GM23338 (cell line): ENCODE measurements around the gene IL11RA. TPM values are rescaled to one million over a fixed set of nuclear protein-coding genes. Genes with fewer than 3 reads are reported as not detected.

Source experiments
- ATAC-seq: fragments of 200-7000 bp; cut with Tn5 transposase; 3 replicates; pipeline ENCODE4 v1.9.1; 2020
- DNase-seq: peaks from one replicate; pipeline ENCODE4 v3.0.0-alpha.2; 2015; ENCODE audit warnings: low spot score
- H2AFZ ChIP-seq: fragments of 200-600 bp; sonication (generic); 2 replicates; pipeline ENCODE4 v1.8.0; 2016; ENCODE audit warnings: antibody characterized with exemption, mild to moderate bottlenecking, moderate library complexity
- H3F3A ChIP-seq: fragments of 200-600 bp; sonication (generic); replicated peaks from 2 replicates; pipeline ENCODE4 v1.8.0; 2017; ENCODE audit warnings: antibody characterized with exemption, mixed run types, low read depth
- H3K27ac ChIP-seq: fragments of 200-600 bp; sonication (generic); 2 replicates; pipeline ENCODE4 v1.6.1; 2016; ENCODE audit warnings: low read depth
- H3K27me3 ChIP-seq: fragments of 200-600 bp; sonication (generic); 2 replicates; pipeline ENCODE4 v1.8.0; 2016; ENCODE audit warnings: mild to moderate bottlenecking, mixed run types, moderate library complexity; ENCODE audit not compliant: insufficient read depth
- H3K36me3 ChIP-seq: fragments of 200-600 bp; sonication (generic); 2 replicates; pipeline ENCODE4 v1.8.0; 2016; ENCODE audit warnings: mild to moderate bottlenecking; ENCODE audit not compliant: insufficient read depth
- H3K4me1 ChIP-seq: fragments of 200-600 bp; sonication (generic); 2 replicates; pipeline ENCODE4 v1.8.0; 2016; ENCODE audit warnings: mild to moderate bottlenecking, moderate library complexity; ENCODE audit not compliant: insufficient read depth
- H3K4me2 ChIP-seq: fragments of 200-600 bp; sonication (generic); 2 replicates; pipeline ENCODE4 v1.7.1; 2017; ENCODE audit warnings: mixed run types
- H3K4me3 ChIP-seq: fragments of 200-600 bp; sonication (generic); 2 replicates; pipeline ENCODE4 v1.6.1; 2016; ENCODE audit warnings: mixed run types
- H3K79me2 ChIP-seq: fragments of 200-600 bp; sonication (generic); replicated peaks from 2 replicates; pipeline ENCODE4 v1.8.0; 2017; ENCODE audit warnings: mild to moderate bottlenecking; ENCODE audit not compliant: insufficient read depth
- H3K9me2 ChIP-seq: fragments of 200-600 bp; sonication (generic); 2 replicates; pipeline ENCODE4 v1.8.0; 2017; ENCODE audit not compliant: insufficient read depth
- H4K20me1 ChIP-seq: fragments of 200-600 bp; sonication (generic); replicated peaks from 2 replicates; pipeline ENCODE4 v1.8.0; 2017; ENCODE audit warnings: mild to moderate bottlenecking; ENCODE audit not compliant: insufficient read depth
- H3K27ac Mint-ChIP-seq: 2 replicates; pipeline ENCODE4 v1.8.0; 2020; ENCODE audit warnings: inconsistent platforms, mild to moderate bottlenecking, moderate library complexity, mixed read lengths
- H3K27me3 Mint-ChIP-seq: 3 replicates; pipeline ENCODE4 v1.8.0; 2022; ENCODE audit warnings: low read depth, mild to moderate bottlenecking, moderate library complexity, mixed read lengths, inconsistent platforms; ENCODE audit not compliant: insufficient read depth, poor library complexity
- H3K36me3 Mint-ChIP-seq: 3 replicates; pipeline ENCODE4 v1.8.0; 2021; ENCODE audit warnings: low read depth, mild to moderate bottlenecking, inconsistent platforms, moderate library complexity, mixed read lengths
- H3K4me1 Mint-ChIP-seq: 3 replicates; pipeline ENCODE4 v1.8.0; 2020; ENCODE audit warnings: mild to moderate bottlenecking, inconsistent platforms, mixed read lengths
- H3K4me3 Mint-ChIP-seq: 3 replicates; pipeline ENCODE4 v1.8.0; 2021; ENCODE audit warnings: moderate library complexity, mild to moderate bottlenecking, inconsistent platforms, mixed read lengths
- H3K9me3 Mint-ChIP-seq: 3 replicates; pipeline ENCODE4 v1.8.0; 2020; ENCODE audit warnings: moderate library complexity, mild to moderate bottlenecking, inconsistent platforms, mixed read lengths
- CREB1 ChIP-seq: fragments of 250-450 bp; sonication (Bioruptor Pico); IDR thresholded peaks from 2 replicates; pipeline ENCODE4 v1.5.0; 2020; ENCODE audit warnings: low read depth, mild to moderate bottlenecking, moderate library complexity
- EZH2 ChIP-seq: fragments of 200-600 bp; sonication (generic); IDR thresholded peaks from one replicate; pipeline ENCODE4 v1.8.0; 2017; ENCODE audit warnings: antibody characterized with exemption, mild to moderate bottlenecking, low read depth; ENCODE audit not compliant: unreplicated experiment
- EZH2phosphoT487 ChIP-seq: fragments of 200-600 bp; sonication (generic); IDR thresholded peaks from one replicate; pipeline ENCODE4 v1.8.1; 2018; ENCODE audit warnings: antibody characterized with exemption; ENCODE audit not compliant: unreplicated experiment
- JUNB ChIP-seq: IDR thresholded peaks from one replicate; pipeline ENCODE4 v1.6.1; 2016; ENCODE audit warnings: antibody characterized with exemption; ENCODE audit not compliant: unreplicated experiment
- NANOG ChIP-seq: IDR thresholded peaks from 2 replicates; pipeline ENCODE4 v1.6.1; 2016; ENCODE audit warnings: antibody characterized with exemption, borderline replicate concordance
- POLR2AphosphoS5 ChIP-seq: IDR thresholded peaks from 2 replicates; pipeline ENCODE4 v1.6.1; 2016; ENCODE audit warnings: antibody characterized with exemption, low read depth
- STAT1 ChIP-seq: IDR thresholded peaks from one replicate; pipeline ENCODE4 v1.6.1; 2016; ENCODE audit warnings: antibody characterized with exemption; ENCODE audit not compliant: unreplicated experiment
- ZNF114 ChIP-seq: fragments of 250-450 bp; sonication (Bioruptor Pico); IDR thresholded peaks from 2 replicates; pipeline ENCODE4 v1.5.0; 2020; ENCODE audit warnings: mild to moderate bottlenecking, moderate library complexity
- ZNF331 ChIP-seq: fragments of 250-450 bp; sonication (Bioruptor Pico); IDR thresholded peaks from 2 replicates; pipeline ENCODE4 v1.5.0; 2020; ENCODE audit warnings: low read depth, mild to moderate bottlenecking, moderate library complexity
- ZNF462 ChIP-seq: fragments of 250-450 bp; sonication (Bioruptor Pico); IDR thresholded peaks from 2 replicates; pipeline ENCODE4 v1.5.0; 2020; ENCODE audit warnings: mild to moderate bottlenecking, moderate library complexity
- polyA plus RNA-seq: library from polyadenylated mRNA; unstranded; fragments of >200 nt; fragmentation: Nextera tagmentation; extraction: Ambion mirVana; gene quantifications from 2 replicates; pipeline ENCODE4 v1.2.1, GENCODE V29; 2016
- total RNA-seq: library from RNA; depleted of rRNA; stranded (reverse); fragments of >200 nt; shearing (Covaris generic); gene quantifications from 2 replicates; pipeline ENCODE4 v1.2.3, GENCODE V29; 2014
- TF ChIP-seq, protein P1 (sequence below): IDR thresholded peaks from 2 replicates; pipeline ENCODE4 v1.6.1; 2016; ENCODE audit warnings: antibody characterized with exemption

Gene IL11RA
- total and polyA plus RNA-seq, 2 experiments from 2014 or later = 3.1 to 5.8 TPM

GRCh38 chr9:34644766-34645314 lies 7.1 kb upstream of the IL11RA start:
- peaks cover 24% of the 10 kb centered on the region for H3K36me3 Mint-ChIP-seq
- H3K27me3 Mint-ChIP-seq = peaks cover 9% of the 10 kb centered on the region
- peaks cover 6% of the 10 kb centered on the region for H3K79me2 ChIP-seq
- no peak for TF ChIP-seq JUNB
- H3F3A ChIP-seq = peaks cover 8% of the 10 kb centered on the region; the same call in 1 of the 2 replicates
- peak; percentile 6; the same call in 2 of the 3 replicates for ATAC-seq
- H3K9me3 Mint-ChIP-seq = no peaks in the 10 kb centered on the region; the same call in 2 of the 3 replicates
- H4K20me1 ChIP-seq = no peaks in the 10 kb centered on the region; the same call in 1 of the 2 replicates
- H3K27ac Mint-ChIP-seq = peak overlapping the region; percentile 61
- H3K4me3 Mint-ChIP-seq = peak overlapping the region; percentile 42; the same call in 2 of the 3 replicates
- H3K4me3 ChIP-seq = no peak overlapping the region
- peak; percentile 56 for DNase-seq
- H2AFZ ChIP-seq = peak overlapping the region; percentile 80; the same call in 1 of the 2 replicates
- H3K36me3 ChIP-seq = peaks cover 3% of the 10 kb centered on the region; the same call in 1 of the 2 replicates
- H3K9me2 ChIP-seq = no peaks in the 10 kb centered on the region
- H3K4me2 ChIP-seq = 0 out of 2 replicates have a peak overlapping the region, but pooled peaks have one; percentile 61
- H3K27ac ChIP-seq = no peak overlapping the region
- H3K4me1 Mint-ChIP-seq = peaks cover 34% of the 10 kb centered on the region
- no peaks in the 10 kb centered on the region for H3K27me3 ChIP-seq
- H3K4me1 ChIP-seq = peaks cover 24% of the 10 kb centered on the region

- peak within 1 kb of the TSS; percentile 99 for H2AFZ ChIP-seq
- peak within 1 kb of the TSS; percentile 94 for H3K4me2 ChIP-seq
- Mint-ChIP-seq H3K27me3 (peaks cover 8% of the 10 kb centered on the region), H3K27ac (peak within 1 kb of the TSS; percentile 82), H3K4me3 (peak within 1 kb of the TSS; percentile 89), H3K36me3 (peaks cover 26% of the 10 kb centered on the region), H3K4me1 (peaks cover 36% of the 10 kb centered on the region), H3K9me3 (no peaks in the 10 kb centered on the region; the same call in 2 of the 3 replicates)
- H4K20me1 ChIP-seq = no peaks in the 10 kb centered on the region; the same call in 1 of the 2 replicates
- H3K27me3 ChIP-seq = no peaks in the 10 kb centered on the region
- no peaks in the 10 kb centered on the region for H3K9me2 ChIP-seq
- peaks cover 24% of the 10 kb centered on the region for H3K4me1 ChIP-seq
- H3K79me2 ChIP-seq = peaks cover 6% of the 10 kb centered on the region
- peak within 1 kb of the TSS; percentile 96 for H3K4me3 ChIP-seq
- H3K27ac ChIP-seq = peak within 1 kb of the TSS; percentile 85
- H3F3A ChIP-seq = peaks cover 8% of the 10 kb centered on the region; the same call in 1 of the 2 replicates
- peak; percentile 96 for DNase-seq
- ATAC-seq = peak; percentile 86
- peaks cover 3% of the 10 kb centered on the region; the same call in 1 of the 2 replicates for H3K36me3 ChIP-seq
- TF ChIP-seq ZNF462 (no peak), EZH2 (no peak), EZH2phosphoT487 (no peak), CREB1 (CRISPR knock-in tag) (peak; percentile 37; the same call in 1 of the 2 replicates), NANOG (no peak), ZNF114 (no peak), STAT1 (no peak), ZNF331 (CRISPR knock-in tag) (no peak), POLR2AphosphoS5 (peak; percentile 88)
- TF ChIP-seq, protein P1, sequence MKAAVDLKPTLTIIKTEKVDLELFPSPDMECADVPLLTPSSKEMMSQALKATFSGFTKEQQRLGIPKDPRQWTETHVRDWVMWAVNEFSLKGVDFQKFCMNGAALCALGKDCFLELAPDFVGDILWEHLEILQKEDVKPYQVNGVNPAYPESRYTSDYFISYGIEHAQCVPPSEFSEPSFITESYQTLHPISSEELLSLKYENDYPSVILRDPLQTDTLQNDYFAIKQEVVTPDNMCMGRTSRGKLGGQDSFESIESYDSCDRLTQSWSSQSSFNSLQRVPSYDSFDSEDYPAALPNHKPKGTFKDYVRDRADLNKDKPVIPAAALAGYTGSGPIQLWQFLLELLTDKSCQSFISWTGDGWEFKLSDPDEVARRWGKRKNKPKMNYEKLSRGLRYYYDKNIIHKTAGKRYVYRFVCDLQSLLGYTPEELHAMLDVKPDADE = 0 out of 2 replicates have a peak, but pooled peaks have one; percentile 26
These were observed 5.5 kb upstream of the IL11RA start, which contains the start of gene GALT for GRCh38 chr9:34646211-34647083. Gene GALT (plus strand): TSS chr9:34646675. CDS start chr9:34646705, 30 bp downstream.
